Measurements from ENCODE around the gene EGFR.

DNA sequence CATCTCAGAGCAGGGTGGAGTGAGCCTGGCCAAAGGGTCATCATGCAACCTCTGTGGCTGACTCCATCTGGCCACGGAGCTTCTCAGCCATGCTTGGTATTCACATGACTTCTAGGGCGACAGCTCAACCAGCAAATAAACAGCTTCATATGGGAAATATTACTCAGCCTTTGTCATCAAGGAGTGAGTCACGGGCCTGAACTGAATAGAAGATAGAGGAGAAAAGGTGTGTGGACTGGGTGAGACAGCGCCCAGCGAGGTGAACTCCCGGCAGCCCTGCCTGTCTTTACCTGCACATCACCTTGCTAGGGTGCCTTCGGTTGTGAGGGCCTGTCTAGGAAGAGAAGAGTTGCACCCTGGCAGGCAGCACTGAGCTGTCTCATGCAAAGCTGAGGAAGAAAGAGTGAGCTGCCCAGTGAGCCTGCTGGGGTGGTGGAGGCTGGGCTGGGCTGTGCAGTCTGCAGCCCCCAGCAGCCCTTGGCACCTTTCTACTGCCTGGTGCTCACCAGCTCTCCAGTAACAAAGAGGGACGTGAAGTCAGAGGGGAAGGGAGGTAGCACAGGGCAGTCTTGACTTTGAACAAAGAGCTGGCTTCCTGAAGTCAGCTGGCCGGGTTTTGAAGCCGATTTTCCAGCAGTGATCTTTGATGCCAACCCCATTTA lies 114.2 kb downstream of the EGFR start:
- TF ChIP-seq, protein P1, sequence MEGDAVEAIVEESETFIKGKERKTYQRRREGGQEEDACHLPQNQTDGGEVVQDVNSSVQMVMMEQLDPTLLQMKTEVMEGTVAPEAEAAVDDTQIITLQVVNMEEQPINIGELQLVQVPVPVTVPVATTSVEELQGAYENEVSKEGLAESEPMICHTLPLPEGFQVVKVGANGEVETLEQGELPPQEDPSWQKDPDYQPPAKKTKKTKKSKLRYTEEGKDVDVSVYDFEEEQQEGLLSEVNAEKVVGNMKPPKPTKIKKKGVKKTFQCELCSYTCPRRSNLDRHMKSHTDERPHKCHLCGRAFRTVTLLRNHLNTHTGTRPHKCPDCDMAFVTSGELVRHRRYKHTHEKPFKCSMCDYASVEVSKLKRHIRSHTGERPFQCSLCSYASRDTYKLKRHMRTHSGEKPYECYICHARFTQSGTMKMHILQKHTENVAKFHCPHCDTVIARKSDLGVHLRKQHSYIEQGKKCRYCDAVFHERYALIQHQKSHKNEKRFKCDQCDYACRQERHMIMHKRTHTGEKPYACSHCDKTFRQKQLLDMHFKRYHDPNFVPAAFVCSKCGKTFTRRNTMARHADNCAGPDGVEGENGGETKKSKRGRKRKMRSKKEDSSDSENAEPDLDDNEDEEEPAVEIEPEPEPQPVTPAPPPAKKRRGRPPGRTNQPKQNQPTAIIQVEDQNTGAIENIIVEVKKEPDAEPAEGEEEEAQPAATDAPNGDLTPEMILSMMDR (IDR thresholded peaks at IDR 0.05): no peak
- TF ChIP-seq POLR2A (IDR thresholded peaks at IDR 0.05): no peak

All from heart left ventricle (tissue), 13 donors.